PC-3 (cell line): Measurements from ENCODE around the gene HNF4A. TPM values are rescaled to one million over a fixed set of nuclear protein-coding genes. Genes with fewer than 3 reads are reported as not detected.

Experiments used
- ATAC-seq: fragments of 200-7000 bp; cut with Tn5 transposase; 2 replicates; pipeline ENCODE4 v1.9.1; 2020; ENCODE audit warnings: mild to moderate bottlenecking, moderate library complexity
- BruUV-seq: library from RNA; stranded (reverse); fragments of 400-500 nt; replicated peaks from 2 replicates; lab custom pipeline; 2021; lab: Mats Ljungman, UMichigan
- CTCF ChIA-PET: fragments of 300-600 bp; sonication (Branson Sonifier 250); formaldehyde crosslinking; loops from one replicate; lab custom pipeline; 2022; ENCODE audit warnings: antibody characterized with exemption; lab: Charles Lee
- POLR2A ChIA-PET: fragments of 300-600 bp; sonication (Branson Sonifier 250); formaldehyde crosslinking; loops from one replicate; lab custom pipeline; 2022; ENCODE audit warnings: antibody characterized with exemption; ENCODE audit not compliant: unreplicated experiment; lab: Charles Lee
- DNase-seq: peaks from one replicate; pipeline ENCODE4 v3.0.0-alpha.2; 2015
- H2AFZ ChIP-seq: fragments of 300-600 bp; sonication (generic); 2 replicates; pipeline ENCODE4 v1.6.0; 2016; ENCODE audit warnings: antibody characterized with exemption, low read length
- H3F3A ChIP-seq: fragments of 300-600 bp; sonication (generic); one replicate; pipeline ENCODE4 v1.6.0; 2017; ENCODE audit warnings: antibody characterized with exemption, low read length, control low read depth, mild to moderate bottlenecking; ENCODE audit not compliant: unreplicated experiment
- H3K27ac ChIP-seq: fragments of 300-600 bp; sonication (generic); 2 replicates; pipeline ENCODE4 v1.5.1; 2016; ENCODE audit warnings: mild to moderate bottlenecking, low read length
- H3K27me3 ChIP-seq: fragments of 300-600 bp; sonication (generic); 2 replicates; pipeline ENCODE4 v1.6.1; 2016; ENCODE audit warnings: low read length, mixed read lengths
- H3K36me3 ChIP-seq: fragments of 300-600 bp; sonication (generic); 2 replicates; pipeline ENCODE4 v1.6.1; 2016; ENCODE audit warnings: low read depth, mixed run types, low read length, mixed read lengths
- H3K4me1 ChIP-seq: fragments of 300-600 bp; sonication (generic); 2 replicates; pipeline ENCODE4 v1.5.1; 2016; ENCODE audit warnings: low read length; ENCODE audit not compliant: insufficient read depth
- H3K4me2 ChIP-seq: fragments of 300-600 bp; sonication (generic); 2 replicates; pipeline ENCODE4 v1.6.0; 2016; ENCODE audit warnings: low read length
- H3K4me3 ChIP-seq: fragments of 300-600 bp; sonication (generic); 2 replicates; pipeline ENCODE4 v1.5.1; 2016; ENCODE audit warnings: mild to moderate bottlenecking, low read length, mixed read lengths
- H3K79me2 ChIP-seq: fragments of 300-600 bp; sonication (generic); 2 replicates; pipeline ENCODE4 v1.6.1; 2017; ENCODE audit warnings: low read length, mixed read lengths
- H3K9ac ChIP-seq: fragments of 300-600 bp; sonication (generic); 2 replicates; pipeline ENCODE4 v1.6.0; 2016; ENCODE audit warnings: mild to moderate bottlenecking, low read length
- H3K9me2 ChIP-seq: fragments of 300-600 bp; sonication (generic); replicated peaks from 2 replicates; pipeline ENCODE4 v1.6.1; 2016; ENCODE audit warnings: mixed run types, low read length, mixed read lengths
- H3K9me3 ChIP-seq: fragments of 300-600 bp; sonication (generic); 2 replicates; pipeline ENCODE4 v1.6.1; 2016; ENCODE audit warnings: low read length, mixed read lengths
- H4K20me1 ChIP-seq: fragments of 300-600 bp; sonication (generic); 2 replicates; pipeline ENCODE4 v1.6.1; 2016; ENCODE audit warnings: low read length, mixed read lengths
- EZH2 ChIP-seq: fragments of 300-600 bp; sonication (generic); IDR thresholded peaks from one replicate; pipeline ENCODE4 v1.6.1; 2017; ENCODE audit warnings: antibody characterized with exemption, mild to moderate bottlenecking, low read length; ENCODE audit not compliant: unreplicated experiment
- EZH2phosphoT487 ChIP-seq: fragments of 300-600 bp; sonication (generic); IDR thresholded peaks from 2 replicates; pipeline ENCODE4 v1.6.1; 2018; ENCODE audit warnings: mild to moderate bottlenecking, antibody characterized with exemption, low read length, borderline replicate concordance
- intact Hi-C: fragments of 100-400 bp; cut with micrococcal nuclease; formaldehyde crosslinking; loops from 2 replicates; pipeline ENCODE4 v1.9.0; 2023
- total RNA-seq: library from RNA; depleted of rRNA; stranded (reverse); fragments of >200 nt; gene quantifications from 2 replicates; pipeline ENCODE4 v1.2.3, GENCODE V29; 2014
- TF ChIP-seq, protein P1 (sequence below): fragments of 300-600 bp; sonication (generic); conservative IDR thresholded peaks from 2 replicates; pipeline ENCODE4 v1.5.1; 2017; ENCODE audit warnings: antibody characterized with exemption, low read depth, mild to moderate bottlenecking, low read length

HNF4A gene
- total RNA-seq, 1 experiment from 2014 or later = not detected

GRCh38 chr20:44428174-44429016 lies 72.9 kb downstream of the HNF4A start:
- Histone ChIP-seq H3K4me3 (no peak overlapping the region), H3K9me3 (no peaks in the 10 kb centered on the region), H3K27ac (no peak overlapping the region), H2AFZ (no peak overlapping the region), H3K27me3 (peaks cover 9% of the 10 kb centered on the region; the same call in 1 of the 2 replicates), H3F3A (no peaks in the 10 kb centered on the region), H4K20me1 (no peaks in the 10 kb centered on the region), H3K36me3 (no peaks in the 10 kb centered on the region), H3K9me2 (no peaks in the 10 kb centered on the region), H3K4me1 (no peaks in the 10 kb centered on the region), H3K79me2 (no peaks in the 10 kb centered on the region), H3K4me2 (no peak overlapping the region), H3K9ac (no peak overlapping the region)
- intact Hi-C loops = no loop called here
- ATAC-seq (no peak), DNase-seq (no peak)
- BruUV-seq = no TSS peak
- CTCF ChIA-PET = no interaction called here
- TF ChIP-seq EZH2 = no peak
- POLR2A ChIA-PET = no interaction called here

- Histone ChIP-seq H2AFZ (no peak overlapping the region), H3K9ac (no peak overlapping the region), H3K79me2 (no peaks in the 10 kb centered on the region), H3K27me3 (peaks cover 9% of the 10 kb centered on the region; the same call in 1 of the 2 replicates), H3K36me3 (no peaks in the 10 kb centered on the region), H3K9me2 (no peaks in the 10 kb centered on the region), H3K4me2 (no peak overlapping the region), H4K20me1 (no peaks in the 10 kb centered on the region), H3K4me1 (no peaks in the 10 kb centered on the region), H3K27ac (no peak overlapping the region), H3K9me3 (no peaks in the 10 kb centered on the region), H3F3A (no peaks in the 10 kb centered on the region), H3K4me3 (no peak overlapping the region)
- BruUV-seq = no TSS peak
- TF ChIP-seq, protein P1, sequence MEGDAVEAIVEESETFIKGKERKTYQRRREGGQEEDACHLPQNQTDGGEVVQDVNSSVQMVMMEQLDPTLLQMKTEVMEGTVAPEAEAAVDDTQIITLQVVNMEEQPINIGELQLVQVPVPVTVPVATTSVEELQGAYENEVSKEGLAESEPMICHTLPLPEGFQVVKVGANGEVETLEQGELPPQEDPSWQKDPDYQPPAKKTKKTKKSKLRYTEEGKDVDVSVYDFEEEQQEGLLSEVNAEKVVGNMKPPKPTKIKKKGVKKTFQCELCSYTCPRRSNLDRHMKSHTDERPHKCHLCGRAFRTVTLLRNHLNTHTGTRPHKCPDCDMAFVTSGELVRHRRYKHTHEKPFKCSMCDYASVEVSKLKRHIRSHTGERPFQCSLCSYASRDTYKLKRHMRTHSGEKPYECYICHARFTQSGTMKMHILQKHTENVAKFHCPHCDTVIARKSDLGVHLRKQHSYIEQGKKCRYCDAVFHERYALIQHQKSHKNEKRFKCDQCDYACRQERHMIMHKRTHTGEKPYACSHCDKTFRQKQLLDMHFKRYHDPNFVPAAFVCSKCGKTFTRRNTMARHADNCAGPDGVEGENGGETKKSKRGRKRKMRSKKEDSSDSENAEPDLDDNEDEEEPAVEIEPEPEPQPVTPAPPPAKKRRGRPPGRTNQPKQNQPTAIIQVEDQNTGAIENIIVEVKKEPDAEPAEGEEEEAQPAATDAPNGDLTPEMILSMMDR = no peak
- no peak for TF ChIP-seq EZH2phosphoT487
- no peak for TF ChIP-seq EZH2
- DNase-seq (no peak), ATAC-seq (no peak)
- ChIA-PET POLR2A (no interaction called here), CTCF (no interaction called here)
- intact Hi-C loops = no loop called here
These were observed 73.5 kb downstream of the HNF4A start for GRCh38 chr20:44429017-44429339.

DNA sequence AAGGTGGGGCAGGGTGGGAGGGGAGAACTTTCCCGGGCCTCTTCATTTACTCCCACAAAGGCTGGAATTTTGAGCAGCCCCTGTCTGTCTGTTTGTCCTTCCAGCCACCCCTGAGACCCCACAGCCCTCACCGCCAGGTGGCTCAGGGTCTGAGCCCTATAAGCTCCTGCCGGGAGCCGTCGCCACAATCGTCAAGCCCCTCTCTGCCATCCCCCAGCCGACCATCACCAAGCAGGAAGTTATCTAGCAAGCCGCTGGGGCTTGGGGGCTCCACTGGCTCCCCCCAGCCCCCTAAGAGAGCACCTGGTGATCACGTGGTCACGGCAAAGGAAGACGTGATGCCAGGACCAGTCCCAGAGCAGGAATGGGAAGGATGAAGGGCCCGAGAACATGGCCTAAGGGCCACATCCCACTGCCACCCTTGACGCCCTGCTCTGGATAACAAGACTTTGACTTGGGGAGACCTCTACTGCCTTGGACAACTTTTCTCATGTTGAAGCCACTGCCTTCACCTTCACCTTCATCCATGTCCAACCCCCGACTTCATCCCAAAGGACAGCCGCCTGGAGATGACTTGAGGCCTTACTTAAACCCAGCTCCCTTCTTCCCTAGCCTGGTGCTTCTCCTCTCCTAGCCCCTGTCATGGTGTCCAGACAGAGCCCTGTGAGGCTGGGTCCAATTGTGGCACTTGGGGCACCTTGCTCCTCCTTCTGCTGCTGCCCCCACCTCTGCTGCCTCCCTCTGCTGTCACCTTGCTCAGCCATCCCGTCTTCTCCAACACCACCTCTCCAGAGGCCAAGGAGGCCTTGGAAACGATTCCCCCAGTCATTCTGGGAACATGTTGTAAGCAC lies 74.1 kb downstream of the HNF4A start:
- H3K4me2 ChIP-seq = no peak overlapping the region
- ChIA-PET CTCF (no interaction called here), POLR2A (no interaction called here)
- no peak overlapping the region for H3K4me3 ChIP-seq
- H2AFZ ChIP-seq = no peak overlapping the region
- intact Hi-C loops = no loop called here
- H3K79me2 ChIP-seq = no peaks in the 10 kb centered on the region
- H3F3A ChIP-seq = no peaks in the 10 kb centered on the region
- H3K36me3 ChIP-seq = no peaks in the 10 kb centered on the region
- BruUV-seq = no TSS peak
- H3K27ac ChIP-seq = no peak overlapping the region
- H3K9me3 ChIP-seq = no peaks in the 10 kb centered on the region
- peaks cover 9% of the 10 kb centered on the region; the same call in 1 of the 2 replicates for H3K27me3 ChIP-seq
- DNase-seq = no peak
- no peak for TF ChIP-seq EZH2
- TF ChIP-seq EZH2phosphoT487 = no peak
- TF ChIP-seq, protein P1 = no peak
- no peaks in the 10 kb centered on the region for H3K4me1 ChIP-seq
- ATAC-seq = no peak
- H3K9me2 ChIP-seq = no peaks in the 10 kb centered on the region
- H4K20me1 ChIP-seq = no peaks in the 10 kb centered on the region
- no peak overlapping the region for H3K9ac ChIP-seq
